ENCODE data around the gene ASTN2.

- TF ChIP-seq CTCF (IDR thresholded peaks at IDR 0.05; ENCODE audit: poor library complexity, severe bottlenecking): no peak
- no peak for TF ChIP-seq POLR2AphosphoS5 (IDR thresholded peaks at IDR 0.05)
Observed at GRCh38 chr9:116796669-116797068, 618.2 kb downstream of the ASTN2 start.
